ENCODE measurements around the gene MSANTD1. TPM values are rescaled to one million over a fixed set of nuclear protein-coding genes. Genes with fewer than 3 reads are reported as not detected.
A peak's percentile ranks its signal among the peaks of the same experiment; 100 is the strongest.

The MSANTD1 gene
- total RNA-seq, 2 donors from 2014 or later: 2.6 to 3.6 TPM

GRCh38 chr4:3207531-3208037, 41.4 kb upstream of the MSANTD1 start:
- H3K4me3 ChIP-seq: no peak overlapping the region
- TF ChIP-seq POLR2A (IDR thresholded peaks at IDR 0.05) (no peak), CTCF (IDR thresholded peaks at IDR 0.05) (no peak)
- WGBS, 2 donors: 66 to 81% methylated on average over 5 of the region's 5 CpGs
- H3K27ac ChIP-seq: peak overlapping the region in 1 of 4 donors; percentile 1
- intact Hi-C loops (cut with DNase I): no loop called here
- H3K36me3 ChIP-seq (replicated peaks in 1 of 2; ENCODE audit: insufficient read depth in 1 of 2, low read depth in 2 of 2): peaks cover 18 to 31% of the 10 kb centered on the region in 2 donors
- no peaks in the 10 kb centered on the region for H3K9me3 ChIP-seq
- H3K4me1 ChIP-seq: peaks cover 30% of the 10 kb centered on the region
- DNase-seq (no peak), ATAC-seq (no peak)
- no peaks in the 10 kb centered on the region for H3K27me3 ChIP-seq

- Histone ChIP-seq H3K4me1 (peaks cover 18% of the 10 kb centered on the region), H3K4me3 (no peak overlapping the region), H3K36me3 (replicated peaks in 1 of 2; ENCODE audit: insufficient read depth in 1 of 2, low read depth in 2 of 2) (peaks cover 19 to 39% of the 10 kb centered on the region in 2 donors), H3K9me3 (no peaks in the 10 kb centered on the region), H3K27me3 (no peaks in the 10 kb centered on the region), H3K27ac (no peak overlapping the region)
- TF ChIP-seq POLR2A (IDR thresholded peaks at IDR 0.05): no peak
- no peak for TF ChIP-seq CTCF (IDR thresholded peaks at IDR 0.05)
- ATAC-seq (no peak), DNase-seq (no peak)
- intact Hi-C loops (cut with DNase I): no loop called here
- 94% methylated on average over 10 to 14 of the region's 14 CpGs for WGBS, 2 donors
Measured at GRCh38 chr4:3208826-3209225, 40.1 kb upstream of the MSANTD1 start.

- Histone ChIP-seq H3K27me3 (no peaks in the 10 kb centered on the region), H3K36me3 (replicated peaks in 1 of 2; ENCODE audit: insufficient read depth in 1 of 2, low read depth in 2 of 2) (peaks cover 19 to 42% of the 10 kb centered on the region in 2 donors), H3K4me3 (no peak overlapping the region), H3K9me3 (no peaks in the 10 kb centered on the region), H3K27ac (no peak overlapping the region), H3K4me1 (peaks cover 9% of the 10 kb centered on the region)
- intact Hi-C loops (cut with DNase I): no loop called here
- WGBS, 2 donors: 88 to 93% methylated on average over 13 to 17 of the region's 17 CpGs
- no peak for TF ChIP-seq POLR2A (IDR thresholded peaks at IDR 0.05)
- no peak for TF ChIP-seq CTCF (IDR thresholded peaks at IDR 0.05)
- ATAC-seq (no peak), DNase-seq (no peak)
Measured at GRCh38 chr4:3209551-3210325, 39.2 kb upstream of the MSANTD1 start.

- DNase-seq (peak in 3 of 4 donors; percentile 10 to 55 (median 24)), ATAC-seq (no peak)
- H3K27ac ChIP-seq: peak overlapping the region in 1 of 4 donors; percentile 32
- H3K27me3 ChIP-seq: no peaks in the 10 kb centered on the region
- no peak for TF ChIP-seq CTCF (IDR thresholded peaks at IDR 0.05)
- TF ChIP-seq POLR2A (IDR thresholded peaks at IDR 0.05): no peak
- WGBS, 2 donors: 60 to 76% methylated on average over 5 to 6 of the region's 6 CpGs
- peaks cover 7% of the 10 kb centered on the region for H3K4me1 ChIP-seq
- H3K36me3 ChIP-seq (replicated peaks in 1 of 2; ENCODE audit: insufficient read depth in 1 of 2, low read depth in 2 of 2): peaks cover 24 to 49% of the 10 kb centered on the region in 2 donors
- H3K9me3 ChIP-seq: no peaks in the 10 kb centered on the region
- intact Hi-C loops (cut with DNase I): no loop called here
- H3K4me3 ChIP-seq: no peak overlapping the region
Measured at GRCh38 chr4:3210467-3210866, 38.5 kb upstream of the MSANTD1 start.
